Neuronal stem cell (in vitro differentiated cells): ENCODE results near the gene OGFOD2.

Source experiments
- DNase-seq: peaks from one replicate; pipeline ENCODE4 v3.0.0-alpha.2; 2013; ENCODE audit warnings: low spot score
- H2AFZ ChIP-seq: one replicate; pipeline ENCODE4 v1.6.1; 2013; ENCODE audit warnings: mild to moderate bottlenecking, low read length, inconsistent platforms
- H2AK5ac ChIP-seq: 2 replicates; pipeline ENCODE4 v1.6.1; 2013; ENCODE audit warnings: low read depth, mild to moderate bottlenecking, inconsistent platforms, low read length, moderate library complexity, mixed read lengths
- H2BK120ac ChIP-seq: 2 replicates; pipeline ENCODE4 v1.6.1; 2013; ENCODE audit warnings: low read depth, mild to moderate bottlenecking, inconsistent platforms, low read length, moderate library complexity, mixed read lengths
- H2BK12ac ChIP-seq: one replicate; pipeline ENCODE4 v1.6.1; 2013; ENCODE audit warnings: low read length, inconsistent platforms
- H2BK15ac ChIP-seq: 2 replicates; pipeline ENCODE4 v1.6.1; 2013; ENCODE audit warnings: mild to moderate bottlenecking, low read length, inconsistent platforms, mixed read lengths
- H2BK5ac ChIP-seq: one replicate; pipeline ENCODE4 v1.6.1; 2013; ENCODE audit warnings: inconsistent platforms, mild to moderate bottlenecking, low read length, moderate library complexity
- H3K14ac ChIP-seq: one replicate; pipeline ENCODE4 v1.6.1; 2013; ENCODE audit warnings: low read length, inconsistent platforms
- H3K18ac ChIP-seq: 2 replicates; pipeline ENCODE4 v1.6.1; 2013; ENCODE audit warnings: low read length, inconsistent platforms
- H3K23ac ChIP-seq: 2 replicates; pipeline ENCODE4 v1.6.1; 2013; ENCODE audit warnings: low read depth, mild to moderate bottlenecking, mixed read lengths, low read length, inconsistent platforms; ENCODE audit not compliant: poor library complexity
- H3K27ac ChIP-seq: replicated peaks from 3 replicates; pipeline ENCODE4 v1.5.1; 2013; ENCODE audit warnings: low read length, inconsistent platforms
- H3K27me3 ChIP-seq, 3 experiments: 2 replicates each; pipeline ENCODE4 v1.6.1; 2013; ENCODE audit warnings: low read length in 3 of 3, mild to moderate bottlenecking in 2 of 3, inconsistent platforms in 1 of 3, low read depth in 1 of 3, mixed read lengths in 1 of 3, moderate library complexity in 1 of 3; ENCODE audit not compliant: control insufficient read depth in 3 of 3, insufficient read depth in 3 of 3
- H3K36me3 ChIP-seq, 2 donors: replicated peaks in 1 of 2; 2 replicates each; pipeline ENCODE4 v1.6.1; 2013; ENCODE audit warnings: low read length in 2 of 2; ENCODE audit not compliant: control insufficient read depth in 2 of 2, insufficient read depth in 2 of 2
- H3K4ac ChIP-seq: 2 replicates; pipeline ENCODE4 v1.6.1; 2013; ENCODE audit warnings: inconsistent platforms, mild to moderate bottlenecking, low read length, moderate library complexity
- H3K4me1 ChIP-seq, 2 donors: 1 replicate in 1 of 2; 2 replicates in 1 of 2; pipeline ENCODE4 v1.6.1; 2013; ENCODE audit warnings: low read length in 2 of 2, low read depth in 1 of 2; ENCODE audit not compliant: control insufficient read depth in 2 of 2, insufficient read depth in 1 of 2
- H3K4me2 ChIP-seq: one replicate; pipeline ENCODE4 v1.6.1; 2013; ENCODE audit warnings: mild to moderate bottlenecking, low read length, inconsistent platforms; ENCODE audit not compliant: insufficient read depth, poor library complexity, severe bottlenecking
- H3K4me3 ChIP-seq, 2 donors: 2 replicates each; pipeline ENCODE4 v1.5.1; 2013; ENCODE audit warnings: low read length in 2 of 2, mild to moderate bottlenecking in 2 of 2, inconsistent platforms in 1 of 2, moderate library complexity in 1 of 2
- H3K79me1 ChIP-seq: one replicate; pipeline ENCODE4 v1.6.1; 2013; ENCODE audit warnings: low read depth, mild to moderate bottlenecking, inconsistent platforms, low read length, moderate library complexity
- H3K9ac ChIP-seq: one replicate; pipeline ENCODE4 v1.6.1; 2013; ENCODE audit warnings: mild to moderate bottlenecking, low read depth, low read length, inconsistent platforms; ENCODE audit not compliant: poor library complexity
- H3K9me3 ChIP-seq, 2 donors: replicated peaks in 1 of 2; 2 replicates each; pipeline versions ENCODE3 to v1.6.1; 2013; ENCODE audit warnings: low read length in 2 of 2, mild to moderate bottlenecking in 2 of 2, inconsistent platforms in 1 of 2, low read depth in 1 of 2, mixed read lengths in 1 of 2, moderate library complexity in 1 of 2; ENCODE audit not compliant: control insufficient read depth in 2 of 2, insufficient read depth in 1 of 2
- H4K8ac ChIP-seq: one replicate; pipeline ENCODE4 v1.6.1; 2013; ENCODE audit warnings: low read depth, mild to moderate bottlenecking, inconsistent platforms, low read length, moderate library complexity
- H4K91ac ChIP-seq: one replicate; pipeline ENCODE4 v1.6.1; 2013; ENCODE audit warnings: low read length, low read depth, mild to moderate bottlenecking, inconsistent platforms; ENCODE audit not compliant: poor library complexity
- WGBS, 2 donors: extraction: QIAGEN DNeasy Blood & Tissue Kit; methylation state at CpG; one replicate each; pipeline ENCODE4 v1.1.7; 2013; ENCODE audit warnings: missing lambda C conversion rate in 2 of 2, mixed read lengths in 1 of 2; ENCODE audit not compliant: insufficient read length in 2 of 2, insufficient replicate concordance in 1 of 2; ENCODE audit errors: extremely low coverage in 2 of 2; 5-methylcytosine and 5-hydroxymethylcytosine counted together

OGFOD2 gene

GRCh38 chr12:123003257-123003656, 28.2 kb downstream of the OGFOD2 start:
- Histone ChIP-seq H3K4me2 (no peak overlapping the region), H3K36me3 (no peaks in the 10 kb centered on the region), H2BK12ac (no peak overlapping the region), H3K4ac (no peak overlapping the region), H3K23ac (no peak overlapping the region), H3K18ac (no peak overlapping the region), H3K4me3 (no peak overlapping the region), H2AK5ac (peak overlapping the region; percentile 31), H4K8ac (no peak overlapping the region), H3K9me3 (no peaks in the 10 kb centered on the region), H3K27ac (no peak overlapping the region), H3K27me3 (no peaks in the 10 kb centered on the region), H3K79me1 (no peaks in the 10 kb centered on the region), H4K91ac (peak overlapping the region; percentile 39), H2AFZ (no peak overlapping the region), H2BK120ac (no peak overlapping the region), H2BK15ac (no peak overlapping the region), H3K14ac (no peak overlapping the region), H2BK5ac (no peak overlapping the region), H3K9ac (no peak overlapping the region), H3K4me1 (no peaks in the 10 kb centered on the region)
- no CpG with 5 or more reads among the region's 6 CpGs for WGBS, 2 donors
- no peak for DNase-seq

GRCh38 chr12:123004287-123004686, 29.2 kb downstream of the OGFOD2 start:
- no peaks in the 10 kb centered on the region for H3K79me1 ChIP-seq
- H4K8ac ChIP-seq = no peak overlapping the region
- no peak overlapping the region for H3K4me3 ChIP-seq
- H2AFZ ChIP-seq = no peak overlapping the region
- no peak overlapping the region for H3K9ac ChIP-seq
- H3K14ac ChIP-seq = no peak overlapping the region
- H3K36me3 ChIP-seq = no peaks in the 10 kb centered on the region
- H3K27ac ChIP-seq = no peak overlapping the region
- H2BK5ac ChIP-seq = peak overlapping the region; percentile 78
- H2BK120ac ChIP-seq = no peak overlapping the region
- H2BK15ac ChIP-seq = no peak overlapping the region
- no peaks in the 10 kb centered on the region for H3K9me3 ChIP-seq
- WGBS, 2 donors = no CpG with 5 or more reads among the region's 14 CpGs
- no peak overlapping the region for H3K4me2 ChIP-seq
- H2AK5ac ChIP-seq = peak overlapping the region; percentile 64
- H3K18ac ChIP-seq = no peak overlapping the region
- H2BK12ac ChIP-seq = no peak overlapping the region
- H3K23ac ChIP-seq = no peak overlapping the region
- H3K27me3 ChIP-seq = no peaks in the 10 kb centered on the region
- no peaks in the 10 kb centered on the region for H3K4me1 ChIP-seq
- no peak overlapping the region for H3K4ac ChIP-seq
- no peak for DNase-seq
- no peak overlapping the region for H4K91ac ChIP-seq

- Histone ChIP-seq H2AFZ (no peak overlapping the region), H3K4me2 (no peak overlapping the region), H3K79me1 (no peaks in the 10 kb centered on the region), H3K4ac (no peak overlapping the region), H3K4me1 (no peaks in the 10 kb centered on the region), H4K8ac (no peak overlapping the region), H3K9me3 (no peaks in the 10 kb centered on the region), H2BK5ac (peak overlapping the region; percentile 78), H3K4me3 (no peak overlapping the region), H2BK15ac (no peak overlapping the region), H2AK5ac (peak overlapping the region; percentile 64), H3K27me3 (no peaks in the 10 kb centered on the region), H3K18ac (no peak overlapping the region), H3K23ac (no peak overlapping the region), H3K36me3 (no peaks in the 10 kb centered on the region), H2BK12ac (no peak overlapping the region), H3K14ac (no peak overlapping the region), H2BK120ac (no peak overlapping the region), H4K91ac (no peak overlapping the region), H3K9ac (no peak overlapping the region), H3K27ac (no peak overlapping the region)
- no peak for DNase-seq
- no CpG with 5 or more reads among the region's 22 CpGs for WGBS, 2 donors
Observed at GRCh38 chr12:123005081-123005626, 30.1 kb downstream of the OGFOD2 start.

GRCh38 chr12:123006977-123007376, 31.9 kb downstream of the OGFOD2 start:
- no peaks in the 10 kb centered on the region for H3K36me3 ChIP-seq
- no peak overlapping the region for H4K8ac ChIP-seq
- H2BK120ac ChIP-seq = no peak overlapping the region
- no peak for DNase-seq
- no peak overlapping the region for H2BK15ac ChIP-seq
- H3K23ac ChIP-seq = no peak overlapping the region
- no peak overlapping the region for H3K14ac ChIP-seq
- no CpG with 5 or more reads among the region's 12 CpGs for WGBS, 2 donors
- H3K4me2 ChIP-seq = no peak overlapping the region
- no peaks in the 10 kb centered on the region for H3K4me1 ChIP-seq
- no peaks in the 10 kb centered on the region for H3K27me3 ChIP-seq
- H2AFZ ChIP-seq = no peak overlapping the region
- peak overlapping the region in 1 of 2 donors; percentile 62 for H3K4me3 ChIP-seq
- H3K9me3 ChIP-seq = no peaks in the 10 kb centered on the region
- no peak overlapping the region for H3K27ac ChIP-seq
- H3K4ac ChIP-seq = no peak overlapping the region
- no peak overlapping the region for H2BK12ac ChIP-seq
- no peak overlapping the region for H3K9ac ChIP-seq
- H2BK5ac ChIP-seq = no peak overlapping the region
- no peaks in the 10 kb centered on the region for H3K79me1 ChIP-seq
- H4K91ac ChIP-seq = no peak overlapping the region
- H2AK5ac ChIP-seq = no peak overlapping the region
- H3K18ac ChIP-seq = no peak overlapping the region
